ENCODE data around the gene TSPY3.
"Not testable (repeated sequence)": the region's sequence is repeated elsewhere in the genome, so short reads cannot be mapped to it uniquely, and the experiment has no call there.

TSPY3 gene, protein sequence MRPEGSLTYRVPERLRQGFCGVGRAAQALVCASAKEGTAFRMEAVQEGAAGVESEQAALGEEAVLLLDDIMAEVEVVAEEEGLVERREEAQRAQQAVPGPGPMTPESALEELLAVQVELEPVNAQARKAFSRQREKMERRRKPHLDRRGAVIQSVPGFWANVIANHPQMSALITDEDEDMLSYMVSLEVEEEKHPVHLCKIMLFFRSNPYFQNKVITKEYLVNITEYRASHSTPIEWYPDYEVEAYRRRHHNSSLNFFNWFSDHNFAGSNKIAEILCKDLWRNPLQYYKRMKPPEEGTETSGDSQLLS

DNA sequence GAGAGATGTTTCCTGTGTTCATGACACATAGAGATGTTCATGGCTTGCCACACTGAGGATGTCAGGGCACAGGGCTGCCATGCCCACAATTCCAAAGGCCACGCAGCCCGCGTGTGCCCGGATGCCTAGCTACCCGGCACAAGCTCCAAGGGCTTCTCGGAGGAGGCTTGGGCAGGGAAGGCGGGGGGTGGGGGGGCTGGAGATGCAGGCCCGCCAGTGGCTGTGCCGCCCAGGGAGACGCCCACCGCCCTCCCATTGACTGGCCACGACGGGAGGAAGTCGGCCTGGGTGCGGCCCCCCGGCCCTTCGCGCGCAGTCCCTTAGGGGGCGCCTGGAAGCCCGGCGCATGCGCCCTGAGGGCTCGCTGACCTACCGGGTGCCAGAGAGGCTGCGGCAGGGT is at the start of gene TSPY3:
Gene TSPY3, plus strand, starts transcription at position 301 of the 400 bp plus-strand sequence. Its CDS starts 46 bp downstream, at position 347.
- not testable (repeated sequence) for DNase-seq (ENCODE audit: low read depth)

DNA sequence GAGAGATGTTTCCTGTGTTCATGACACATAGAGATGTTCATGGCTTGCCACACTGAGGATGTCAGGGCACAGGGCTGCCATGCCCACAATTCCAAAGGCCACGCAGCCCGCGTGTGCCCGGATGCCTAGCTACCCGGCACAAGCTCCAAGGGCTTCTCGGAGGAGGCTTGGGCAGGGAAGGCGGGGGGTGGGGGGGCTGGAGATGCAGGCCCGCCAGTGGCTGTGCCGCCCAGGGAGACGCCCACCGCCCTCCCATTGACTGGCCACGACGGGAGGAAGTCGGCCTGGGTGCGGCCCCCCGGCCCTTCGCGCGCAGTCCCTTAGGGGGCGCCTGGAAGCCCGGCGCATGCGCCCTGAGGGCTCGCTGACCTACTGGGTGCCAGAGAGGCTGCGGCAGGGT is 40.7 kb upstream of the TSPY3 start, which contains the start of gene TSPY8:
Gene TSPY8, plus strand, starts transcription at position 301 of the 400 bp plus-strand sequence. Its CDS starts 46 bp downstream, at position 347.
- DNase-seq (ENCODE audit: low read depth): not testable (repeated sequence)

DNA sequence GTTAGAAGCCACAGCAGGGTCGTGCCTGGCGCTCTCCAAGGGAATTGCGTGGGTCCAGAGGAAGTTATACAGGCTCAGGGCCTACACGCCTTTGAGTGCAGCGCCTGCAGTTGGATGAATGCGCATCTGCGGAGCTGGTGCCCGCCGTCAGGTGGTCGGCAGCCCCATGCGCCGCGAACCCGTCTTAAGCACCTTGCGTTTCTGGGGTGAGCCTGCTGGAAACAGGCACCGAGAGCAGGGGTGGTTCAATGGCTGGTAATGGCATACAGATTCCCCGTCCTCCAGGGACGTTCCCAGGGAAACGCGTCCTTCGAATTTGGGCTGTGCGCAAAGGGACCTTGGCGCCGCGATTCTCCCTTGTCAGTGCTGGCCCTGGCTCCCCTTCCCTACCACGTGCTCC is 1.7 kb upstream of the TSPY3 start:
- not testable (repeated sequence) for DNase-seq (ENCODE audit: low read depth)
